Measurements from ENCODE around the gene SOX5. TPM values are rescaled to one million over a fixed set of nuclear protein-coding genes. Genes with fewer than 3 reads are reported as not detected.

The SOX5 gene
- total RNA-seq (1 to 10 TPM in 1 of 5 donors, under 1 TPM in 3, not detected in 1; 0.10 to 1.1 (median 0.39) TPM), total RNA-seq (0 to 0.19 (median 0.04) reads per million in 29 experiments)
- 0.92 TPM for total RNA-seq (2013)

DNA sequence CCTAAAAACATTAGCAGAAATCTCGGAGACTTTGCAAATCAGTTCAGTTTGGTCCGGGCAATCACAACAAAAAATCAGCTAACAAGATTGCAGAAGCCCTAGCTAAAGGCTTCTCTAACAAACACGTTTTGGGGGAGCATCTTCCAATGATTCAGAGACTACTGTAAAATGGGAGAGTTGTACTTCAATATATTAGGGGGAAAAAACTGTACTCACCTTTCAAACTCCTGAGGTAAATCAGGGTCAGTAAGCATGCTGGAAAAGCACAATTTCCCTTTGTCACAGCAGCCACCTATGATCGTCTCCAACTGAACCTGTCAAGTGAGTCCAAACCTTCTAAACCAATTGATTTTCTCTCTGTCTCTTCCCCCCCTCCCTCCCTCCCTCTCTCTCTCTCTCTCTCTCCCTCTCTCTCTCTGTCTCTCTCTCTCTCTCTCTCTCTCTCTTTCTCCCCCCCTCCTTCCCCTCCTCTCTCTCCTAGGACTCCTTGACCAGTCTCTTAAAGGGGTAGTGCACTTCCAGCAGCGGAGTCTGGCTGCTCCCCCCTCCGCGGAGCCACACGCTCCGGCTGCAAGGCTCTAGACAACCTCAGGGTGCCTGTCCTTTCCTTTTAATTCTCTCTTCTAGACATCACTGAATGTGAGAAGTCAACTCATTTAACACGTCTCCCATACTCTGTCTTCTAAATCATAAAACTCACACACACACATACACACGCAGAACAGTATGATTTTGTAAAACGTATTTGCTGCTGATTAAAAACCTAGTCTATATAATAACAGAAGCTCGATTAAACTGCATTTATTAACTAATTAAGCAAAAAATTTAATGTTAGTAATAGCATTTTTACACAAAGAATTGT, at the start of gene SOX5:
Gene SOX5, minus strand, starts transcription at position 323 of the 862 bp plus-strand sequence. Its CDS starts 69 bp downstream, at position 254.
- ChIA-PET CTCF (no interaction called here), POLR2A (no interaction called here)
- no peak for ATAC-seq (replicated peaks in 1 of 4)
- no peaks in the 10 kb centered on the region for H3K9me3 Mint-ChIP-seq
- no peak within 1 kb of the TSS for H3K27ac ChIP-seq (ENCODE audit: low read length)
- no peak for DNase-seq
- H3K4me1 ChIP-seq (ENCODE audit: control insufficient read depth in 1 of 2, extremely low read depth in 1 of 2, insufficient read depth in 2 of 2, low read length in 2 of 2) = no peaks in the 10 kb centered on the region
- H3K4me1 Mint-ChIP-seq = no peaks in the 10 kb centered on the region
- no peak within 1 kb of the TSS for H3K4me3 Mint-ChIP-seq
- H3K4me3 ChIP-seq (ENCODE audit: control insufficient read depth in 1 of 2, extremely low read depth in 1 of 2, low read length in 1 of 2) = no peak within 1 kb of the TSS
- no peaks in the 10 kb centered on the region for H3K36me3 Mint-ChIP-seq
- H3K27me3 ChIP-seq (replicated peaks in 1 of 2; ENCODE audit: control insufficient read depth in 2 of 2, extremely low read depth in 1 of 2, insufficient read depth in 2 of 2, low read length in 1 of 2) = peaks cover 5% of the 10 kb centered on the region in 2 experiments
- no peaks in the 10 kb centered on the region for H3K9me3 ChIP-seq
- no peaks in the 10 kb centered on the region for H3K36me3 ChIP-seq (ENCODE audit: control insufficient read depth in 2 of 2, extremely low read depth in 1 of 2, insufficient read depth in 1 of 2, low read length in 1 of 2)
- WGBS (ENCODE audit: insufficient coverage) = 0% methylated on average over 1 of the region's 13 CpGs
- H3K27ac Mint-ChIP-seq = no peak within 1 kb of the TSS
- no peaks in the 10 kb centered on the region for H3K27me3 Mint-ChIP-seq

DNA sequence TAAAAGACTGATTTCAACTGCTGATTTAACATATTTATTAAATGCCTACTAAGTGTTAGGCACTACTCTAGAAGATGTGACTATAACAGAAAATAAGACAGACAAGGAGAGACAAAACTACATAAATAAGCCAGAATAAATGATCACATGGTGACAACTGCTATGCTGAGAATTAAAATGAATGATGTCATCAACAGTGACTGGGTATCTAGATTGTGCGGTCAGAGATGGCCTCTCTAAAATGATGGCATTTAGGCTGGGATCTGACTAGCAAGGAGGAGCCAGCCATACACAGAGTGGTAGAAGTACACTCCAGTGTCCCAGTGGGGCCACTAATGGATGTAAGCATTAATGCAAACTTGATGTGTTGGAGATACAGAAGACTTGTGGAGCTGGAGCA, 37.6 kb upstream of the SOX5 start:
- H3K27ac ChIP-seq (ENCODE audit: low read length) = no peak overlapping the region
- no peaks in the 10 kb centered on the region for H3K27me3 Mint-ChIP-seq
- no peak overlapping the region for H3K27ac Mint-ChIP-seq
- no peak overlapping the region for H3K4me3 ChIP-seq (ENCODE audit: control insufficient read depth in 1 of 2, extremely low read depth in 1 of 2, low read length in 1 of 2)
- CTCF ChIA-PET = no interaction called here
- H3K9me3 Mint-ChIP-seq = peaks cover 5 to 11% (median 8%) of the 10 kb centered on the region in 3 donors
- no peak overlapping the region for H3K4me3 Mint-ChIP-seq
- no peaks in the 10 kb centered on the region for H3K27me3 ChIP-seq (replicated peaks in 1 of 2; ENCODE audit: control insufficient read depth in 2 of 2, extremely low read depth in 1 of 2, insufficient read depth in 2 of 2, low read length in 1 of 2)
- no peaks in the 10 kb centered on the region for H3K36me3 Mint-ChIP-seq
- POLR2A ChIA-PET = no interaction called here
- H3K4me1 ChIP-seq (ENCODE audit: control insufficient read depth in 1 of 2, extremely low read depth in 1 of 2, insufficient read depth in 2 of 2, low read length in 2 of 2) = no peaks in the 10 kb centered on the region
- DNase-seq (no peak), ATAC-seq (replicated peaks in 1 of 4) (no peak)
- H3K4me1 Mint-ChIP-seq = no peaks in the 10 kb centered on the region
- no peaks in the 10 kb centered on the region for H3K36me3 ChIP-seq (ENCODE audit: control insufficient read depth in 2 of 2, extremely low read depth in 1 of 2, insufficient read depth in 1 of 2, low read length in 1 of 2)
- H3K9me3 ChIP-seq = no peaks in the 10 kb centered on the region
- 100% methylated on average over 1 of the region's 1 CpG for WGBS (ENCODE audit: insufficient coverage)

DNA sequence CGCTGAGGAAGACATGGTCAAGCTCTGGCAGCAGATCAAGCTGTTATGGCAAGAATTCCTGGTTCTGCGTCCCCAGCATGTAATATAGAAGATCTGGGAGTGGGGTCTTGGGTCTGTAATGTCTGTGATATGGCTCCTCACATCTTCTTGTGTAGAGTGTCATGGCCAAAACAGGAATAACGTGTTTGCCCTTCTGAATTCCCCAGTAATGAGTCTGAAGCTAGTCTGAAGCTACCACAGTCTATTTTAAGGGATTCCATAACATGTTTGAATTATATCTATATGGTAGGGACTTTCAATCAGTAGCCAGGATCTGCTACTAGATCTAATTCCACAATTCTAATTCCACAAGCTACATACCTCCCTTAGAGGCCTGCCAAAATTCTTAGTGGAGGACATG, 31.4 kb upstream of the SOX5 start:
- H3K36me3 ChIP-seq (ENCODE audit: control insufficient read depth in 2 of 2, extremely low read depth in 1 of 2, insufficient read depth in 1 of 2, low read length in 1 of 2) = no peaks in the 10 kb centered on the region
- no peaks in the 10 kb centered on the region for H3K27me3 Mint-ChIP-seq
- no peak for DNase-seq
- H3K27me3 ChIP-seq (replicated peaks in 1 of 2; ENCODE audit: control insufficient read depth in 2 of 2, extremely low read depth in 1 of 2, insufficient read depth in 2 of 2, low read length in 1 of 2) = no peaks in the 10 kb centered on the region
- ATAC-seq (replicated peaks in 1 of 4) = no peak
- no peaks in the 10 kb centered on the region for H3K4me1 ChIP-seq (ENCODE audit: control insufficient read depth in 1 of 2, extremely low read depth in 1 of 2, insufficient read depth in 2 of 2, low read length in 2 of 2)
- H3K36me3 Mint-ChIP-seq = no peaks in the 10 kb centered on the region
- no peak overlapping the region for H3K27ac Mint-ChIP-seq
- H3K4me3 ChIP-seq (ENCODE audit: control insufficient read depth in 1 of 2, extremely low read depth in 1 of 2, low read length in 1 of 2) = no peak overlapping the region
- H3K9me3 Mint-ChIP-seq = peaks cover 0 to 4% (median 0%) of the 10 kb centered on the region in 3 donors
- CTCF ChIA-PET = no interaction called here
- H3K9me3 ChIP-seq = no peaks in the 10 kb centered on the region
- no peaks in the 10 kb centered on the region for H3K4me1 Mint-ChIP-seq
- H3K4me3 Mint-ChIP-seq = no peak overlapping the region
- no peak overlapping the region for H3K27ac ChIP-seq (ENCODE audit: low read length)
- WGBS (ENCODE audit: insufficient coverage) = 62% methylated on average over 2 of the region's 3 CpGs
- POLR2A ChIA-PET = no interaction called here

DNA sequence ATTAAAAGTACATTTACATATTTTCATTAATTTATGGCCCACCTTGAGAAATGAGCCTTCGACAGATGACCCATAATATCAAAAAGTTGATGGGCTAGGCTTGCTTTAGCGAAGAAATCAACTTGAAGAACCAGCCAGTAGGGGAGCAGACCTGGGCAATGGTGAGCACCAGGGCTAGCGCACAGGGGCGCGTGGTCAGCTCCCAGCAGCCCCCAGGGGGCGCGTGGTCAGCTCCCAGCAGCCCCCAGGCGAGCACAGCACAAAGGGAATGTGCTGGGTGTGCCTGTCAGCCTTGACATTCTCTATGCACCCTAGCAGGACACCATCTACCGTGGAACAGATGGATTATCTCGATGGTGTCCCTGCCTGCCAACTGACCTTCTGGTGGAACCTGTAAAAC, 15.3 kb upstream of the SOX5 start:
- CTCF ChIA-PET = no interaction called here
- H3K4me3 ChIP-seq (ENCODE audit: control insufficient read depth in 1 of 2, extremely low read depth in 1 of 2, low read length in 1 of 2) = no peak overlapping the region
- Mint-ChIP-seq H3K36me3 (no peaks in the 10 kb centered on the region), H3K4me3 (no peak overlapping the region), H3K27ac (no peak overlapping the region), H3K27me3 (no peaks in the 10 kb centered on the region), H3K4me1 (no peaks in the 10 kb centered on the region), H3K9me3 (peaks cover 0 to 4% (median 0%) of the 10 kb centered on the region in 3 donors)
- no peaks in the 10 kb centered on the region for H3K9me3 ChIP-seq
- H3K27ac ChIP-seq (ENCODE audit: low read length) = no peak overlapping the region
- no peaks in the 10 kb centered on the region for H3K27me3 ChIP-seq (replicated peaks in 1 of 2; ENCODE audit: control insufficient read depth in 2 of 2, extremely low read depth in 1 of 2, insufficient read depth in 2 of 2, low read length in 1 of 2)
- no peak for DNase-seq
- ATAC-seq (replicated peaks in 1 of 4) = no peak
- no peaks in the 10 kb centered on the region for H3K36me3 ChIP-seq (ENCODE audit: control insufficient read depth in 2 of 2, extremely low read depth in 1 of 2, insufficient read depth in 1 of 2, low read length in 1 of 2)
- 59% methylated on average over 9 of the region's 10 CpGs for WGBS (ENCODE audit: insufficient coverage)
- POLR2A ChIA-PET = no interaction called here
- no peaks in the 10 kb centered on the region for H3K4me1 ChIP-seq (ENCODE audit: control insufficient read depth in 1 of 2, extremely low read depth in 1 of 2, insufficient read depth in 2 of 2, low read length in 2 of 2)

DNA sequence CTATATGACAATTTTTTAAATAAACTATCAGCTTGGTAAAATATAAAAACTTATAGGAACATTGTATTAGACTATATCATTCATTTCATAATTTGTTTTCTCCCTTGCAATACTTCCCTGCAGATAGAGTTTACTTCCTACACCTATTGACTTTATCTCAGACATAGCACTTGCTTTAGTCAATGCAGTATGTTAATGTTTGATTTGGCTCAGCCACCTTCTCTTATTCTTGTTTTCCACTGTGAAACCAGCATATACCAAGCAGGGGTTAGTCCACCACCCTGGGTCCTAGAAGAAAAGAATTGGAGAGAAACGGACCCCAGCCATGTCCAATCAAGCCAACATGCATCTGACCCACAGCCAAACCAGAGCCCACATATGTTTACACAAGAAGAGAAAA, 10.4 kb upstream of the SOX5 start:
- ChIA-PET POLR2A (no interaction called here), CTCF (no interaction called here)
- Mint-ChIP-seq H3K36me3 (no peaks in the 10 kb centered on the region), H3K9me3 (peaks cover 0 to 4% (median 0%) of the 10 kb centered on the region in 3 donors), H3K27me3 (no peaks in the 10 kb centered on the region), H3K4me1 (no peaks in the 10 kb centered on the region), H3K27ac (no peak overlapping the region), H3K4me3 (no peak overlapping the region)
- ATAC-seq (replicated peaks in 1 of 4) (no peak), DNase-seq (no peak)
- H3K4me3 ChIP-seq (ENCODE audit: control insufficient read depth in 1 of 2, extremely low read depth in 1 of 2, low read length in 1 of 2) = no peak overlapping the region
- H3K36me3 ChIP-seq (ENCODE audit: control insufficient read depth in 2 of 2, extremely low read depth in 1 of 2, insufficient read depth in 1 of 2, low read length in 1 of 2) = no peaks in the 10 kb centered on the region
- no peaks in the 10 kb centered on the region for H3K4me1 ChIP-seq (ENCODE audit: control insufficient read depth in 1 of 2, extremely low read depth in 1 of 2, insufficient read depth in 2 of 2, low read length in 2 of 2)
- H3K27me3 ChIP-seq (replicated peaks in 1 of 2; ENCODE audit: control insufficient read depth in 2 of 2, extremely low read depth in 1 of 2, insufficient read depth in 2 of 2, low read length in 1 of 2) = no peaks in the 10 kb centered on the region
- no peaks in the 10 kb centered on the region for H3K9me3 ChIP-seq
- WGBS (ENCODE audit: insufficient coverage) = no CpG with 5 or more reads among the region's 1 CpG
- H3K27ac ChIP-seq (ENCODE audit: low read length) = no peak overlapping the region

DNA sequence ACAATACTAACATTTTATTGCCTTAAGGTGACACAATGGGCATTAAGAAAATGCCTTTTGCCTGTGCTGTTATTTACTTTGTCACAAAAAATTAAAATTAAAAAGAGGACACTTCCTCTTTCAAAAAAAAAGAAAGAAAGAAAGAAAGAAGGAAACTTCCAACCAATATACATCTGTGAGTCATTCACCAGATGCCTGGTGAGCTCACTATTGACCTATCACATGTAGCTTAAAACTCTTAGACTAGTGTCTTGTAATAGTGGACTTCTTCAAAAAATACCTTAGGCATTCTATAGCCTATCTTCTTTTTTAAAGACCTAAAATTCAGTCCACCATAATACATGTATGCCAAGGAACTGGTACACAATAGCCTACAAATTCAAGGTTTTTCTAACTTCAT, 4.9 kb upstream of the SOX5 start:
- no peak overlapping the region for H3K27ac Mint-ChIP-seq
- no peaks in the 10 kb centered on the region for H3K36me3 Mint-ChIP-seq
- ATAC-seq (replicated peaks in 1 of 4) = no peak
- POLR2A ChIA-PET = no interaction called here
- H3K4me3 Mint-ChIP-seq = no peak overlapping the region
- no peaks in the 10 kb centered on the region for H3K9me3 Mint-ChIP-seq
- H3K27me3 Mint-ChIP-seq = no peaks in the 10 kb centered on the region
- H3K27me3 ChIP-seq (replicated peaks in 1 of 2; ENCODE audit: control insufficient read depth in 2 of 2, extremely low read depth in 1 of 2, insufficient read depth in 2 of 2, low read length in 1 of 2) = peaks cover 5% of the 10 kb centered on the region in 2 experiments
- no peak for DNase-seq
- H3K27ac ChIP-seq (ENCODE audit: low read length) = no peak overlapping the region
- CTCF ChIA-PET = no interaction called here
- no peak overlapping the region for H3K4me3 ChIP-seq (ENCODE audit: control insufficient read depth in 1 of 2, extremely low read depth in 1 of 2, low read length in 1 of 2)
- H3K9me3 ChIP-seq = no peaks in the 10 kb centered on the region
- H3K4me1 Mint-ChIP-seq = no peaks in the 10 kb centered on the region
- no peaks in the 10 kb centered on the region for H3K36me3 ChIP-seq (ENCODE audit: control insufficient read depth in 2 of 2, extremely low read depth in 1 of 2, insufficient read depth in 1 of 2, low read length in 1 of 2)
- no peaks in the 10 kb centered on the region for H3K4me1 ChIP-seq (ENCODE audit: control insufficient read depth in 1 of 2, extremely low read depth in 1 of 2, insufficient read depth in 2 of 2, low read length in 2 of 2)
